Glomerular endothelial cell (primary cell): Measurements from ENCODE around the gene MDP1. TPM values are rescaled to one million over a fixed set of nuclear protein-coding genes. Genes with fewer than 3 reads are reported as not detected.
"Not testable (repeated sequence)": the region's sequence is repeated elsewhere in the genome, so short reads cannot be mapped to it uniquely, and the experiment has no call there.

ENCODE experiments used
- DNase-seq: peaks from one replicate; pipeline ENCODE4 v3.0.0-alpha.2; 2011; ENCODE audit warnings: low read depth, low spot score; ENCODE audit errors: extremely low read depth
- total RNA-seq: library from RNA; depleted of rRNA; stranded (reverse); fragments of >200 nt; gene quantifications from 2 replicates; pipeline ENCODE4 v1.2.3, GENCODE V29; 2015

The MDP1 gene
- total RNA-seq, 1 donor from 2014 or later, result 10.2 TPM

GRCh38 chr14:24251880-24252288, 36.0 kb upstream of the MDP1 start:
- no peak for DNase-seq

GRCh38 chr14:24250354-24250753, 34.5 kb upstream of the MDP1 start:
- DNase-seq, result no peak

GRCh38 chr14:24249230-24250021, 33.6 kb upstream of the MDP1 start:
- no peak for DNase-seq

DNA sequence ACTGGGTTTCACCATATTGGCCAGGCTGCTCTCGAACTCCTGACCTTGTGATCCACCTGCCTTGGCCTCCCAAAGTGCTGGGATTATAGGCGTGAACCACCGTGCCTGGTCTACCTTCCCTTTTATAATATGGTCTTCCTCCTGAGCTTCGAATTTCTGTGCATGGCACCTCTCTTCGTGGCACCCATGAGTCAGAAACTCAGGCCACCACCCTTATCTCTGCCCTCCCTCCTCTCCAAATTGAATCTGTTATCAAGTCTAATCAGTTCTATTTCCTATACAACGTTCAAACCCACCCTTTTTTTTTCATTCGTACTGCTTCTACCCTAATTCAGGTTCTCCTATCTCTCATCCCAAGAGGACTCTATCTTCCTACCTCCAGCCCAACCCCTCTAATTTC, 31.6 kb upstream of the MDP1 start:
- DNase-seq, result no peak

DNA sequence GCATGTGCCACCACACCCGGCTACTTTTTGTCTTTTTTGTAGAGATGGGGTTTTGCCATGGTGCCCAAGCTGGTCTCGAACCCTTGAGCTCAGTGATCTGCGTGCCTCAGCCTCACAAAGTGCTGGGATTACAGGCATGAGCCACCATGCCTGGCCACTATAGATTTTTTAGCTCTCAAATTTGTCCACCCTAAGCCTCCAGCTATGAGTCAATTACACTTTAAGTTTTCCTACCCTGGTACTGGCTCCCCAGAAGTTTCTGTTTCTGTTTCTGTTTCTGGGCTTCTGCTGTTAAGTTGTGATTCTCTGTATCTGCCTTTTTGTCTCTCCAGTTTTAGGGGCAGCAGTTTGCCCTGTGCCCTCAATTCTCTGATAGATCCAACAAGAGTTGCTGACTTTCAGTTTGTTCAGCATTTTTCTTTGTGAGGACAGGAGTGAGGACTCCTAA, 30.9 kb upstream of the MDP1 start:
- DNase-seq, result no peak

DNA sequence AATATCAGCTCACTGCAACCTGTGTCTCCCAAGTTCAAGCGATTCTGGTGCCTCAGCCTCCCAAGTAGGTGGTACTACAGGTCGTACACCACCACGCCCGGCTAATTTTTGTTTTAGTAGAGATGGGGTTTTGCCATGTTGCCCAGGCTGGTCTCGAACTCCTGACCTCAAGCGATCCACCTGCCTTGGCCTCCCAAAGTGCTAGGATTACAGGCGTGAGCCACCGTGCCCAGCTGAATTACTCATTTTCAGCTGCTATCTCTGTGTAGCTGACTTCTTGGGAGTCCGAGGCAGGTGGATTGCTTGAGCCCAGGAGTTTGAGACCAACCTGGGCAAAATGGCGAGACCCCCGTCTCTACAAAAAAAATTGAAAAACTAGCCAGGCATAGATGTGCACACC, 29.5 kb upstream of the MDP1 start:
- DNase-seq, result not testable (repeated sequence)

GRCh38 chr14:24243336-24243836, 27.5 kb upstream of the MDP1 start:
- no peak for DNase-seq

- DNase-seq, result no peak
These were observed 26.1 kb upstream of the MDP1 start for GRCh38 chr14:24241829-24242443.

- DNase-seq, result no peak
These were observed 24.4 kb upstream of the MDP1 start for GRCh38 chr14:24240110-24240918.

- no peak for DNase-seq
These were observed 22.7 kb upstream of the MDP1 start for GRCh38 chr14:24238527-24239037.

DNA sequence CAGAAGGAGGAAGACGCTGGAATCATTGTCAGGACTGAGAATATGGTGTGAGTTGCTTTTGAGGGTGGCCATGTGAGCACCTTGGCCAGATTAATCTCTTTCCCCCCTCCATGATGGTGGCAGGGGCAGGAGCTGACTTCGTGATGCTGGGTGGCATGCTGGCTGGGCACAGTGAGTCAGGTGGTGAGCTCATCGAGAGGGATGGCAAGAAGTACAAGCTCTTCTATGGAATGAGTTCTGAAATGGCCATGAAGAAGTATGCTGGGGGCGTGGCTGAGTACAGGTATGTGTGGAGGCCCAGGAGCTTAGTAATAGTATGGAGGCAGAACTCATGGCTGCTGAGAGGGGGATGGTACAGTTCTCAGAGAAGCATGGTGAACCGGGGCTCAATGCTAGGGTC, 22.3 kb upstream of the MDP1 start:
- DNase-seq, result no peak

GRCh38 chr14:24237463-24237955, 21.6 kb upstream of the MDP1 start:
- no peak for DNase-seq

DNA sequence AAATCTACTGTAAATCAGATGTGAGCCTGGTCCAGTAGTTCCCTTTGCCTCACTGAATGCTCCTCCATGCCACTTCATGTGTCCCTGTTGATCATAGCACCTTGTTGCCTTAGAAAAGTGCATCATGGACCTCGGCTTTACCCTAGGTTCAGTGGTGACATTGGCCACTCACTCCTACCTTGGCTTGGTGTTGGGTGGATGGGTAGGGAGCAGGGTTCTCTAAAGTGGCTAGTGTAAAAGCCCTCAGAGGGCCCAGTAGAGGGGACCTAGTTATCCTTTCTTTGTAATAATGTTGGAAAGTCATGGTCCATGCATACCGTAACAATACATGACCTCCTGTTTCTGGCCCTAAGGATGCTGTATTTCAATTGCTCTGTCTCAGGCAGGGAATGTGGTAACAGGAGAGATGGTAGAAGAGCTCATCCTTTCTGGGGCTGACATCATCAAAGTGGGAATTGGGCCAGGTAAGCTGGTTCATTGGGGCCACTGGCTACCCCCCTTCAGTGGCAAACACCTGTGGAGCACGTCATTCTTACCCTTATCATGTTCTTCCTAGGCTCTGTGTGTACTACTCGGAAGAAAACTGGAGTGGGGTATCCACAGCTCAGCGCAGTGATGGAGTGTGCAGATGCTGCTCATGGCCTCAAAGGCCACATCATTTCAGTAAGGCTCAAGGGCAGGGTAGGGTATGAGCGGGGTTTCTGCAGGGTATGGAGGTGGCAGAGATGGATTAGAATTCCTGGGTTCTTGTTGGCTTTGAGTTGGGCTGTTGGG, 21.0 kb upstream of the MDP1 start:
- DNase-seq, result no peak

DNA sequence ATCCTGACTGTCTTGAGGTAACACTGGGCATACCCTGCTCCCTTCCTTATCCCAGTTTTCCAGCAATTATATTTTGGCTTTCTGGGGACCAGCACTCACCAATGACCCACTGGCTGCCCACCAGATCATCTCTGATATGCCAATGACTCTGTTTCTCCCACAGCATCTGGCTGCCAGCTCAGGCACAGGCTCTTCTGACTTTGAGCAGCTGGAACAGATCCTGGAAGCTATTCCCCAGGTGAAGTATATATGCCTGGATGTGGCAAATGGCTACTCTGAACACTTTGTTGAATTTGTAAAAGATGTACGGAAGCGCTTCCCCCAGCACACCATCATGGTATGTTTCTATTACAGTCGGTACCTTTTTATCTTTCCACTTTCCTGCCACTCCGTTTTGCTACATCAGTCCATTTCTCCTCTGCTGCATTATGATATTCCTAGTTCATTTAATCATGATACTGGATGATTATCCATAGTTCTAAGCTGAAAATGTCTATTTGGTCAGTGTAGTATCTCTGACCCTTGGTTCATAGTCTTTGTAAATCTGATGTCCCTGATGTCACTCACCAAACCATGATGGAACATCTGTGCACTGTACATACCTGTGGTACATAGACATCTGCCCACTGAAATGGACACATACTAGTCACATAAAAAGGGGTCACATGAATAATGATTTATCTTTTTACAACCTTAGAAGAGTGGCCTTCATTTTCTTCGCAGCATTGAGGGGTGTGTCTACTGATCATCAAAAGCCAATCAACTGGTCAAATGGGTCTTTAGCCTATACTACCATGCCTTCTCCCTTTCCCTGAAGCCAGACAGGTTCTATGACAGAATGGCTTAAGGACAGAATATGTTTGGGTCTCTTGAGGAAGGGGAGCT, 20.2 kb upstream of the MDP1 start:
- DNase-seq, result no peak

- no peak for DNase-seq
These were observed 18.5 kb upstream of the MDP1 start for GRCh38 chr14:24234095-24235005.

DNA sequence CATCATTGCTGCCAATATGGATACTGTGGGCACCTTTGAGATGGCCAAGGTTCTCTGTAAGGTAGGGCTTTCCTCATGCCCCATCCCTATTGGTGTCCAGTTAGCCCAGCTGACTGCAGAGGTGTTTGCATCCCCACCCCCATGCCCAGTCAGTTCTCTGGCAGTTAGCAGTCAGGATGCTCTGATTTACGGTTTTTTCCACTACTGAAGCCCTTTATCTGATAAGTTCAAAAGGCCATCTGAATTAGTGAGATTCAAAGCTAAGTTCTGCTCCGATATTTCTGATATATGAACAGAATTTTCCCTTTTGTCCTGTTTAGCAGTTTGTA, 17.6 kb upstream of the MDP1 start:
- DNase-seq, result no peak

DNA sequence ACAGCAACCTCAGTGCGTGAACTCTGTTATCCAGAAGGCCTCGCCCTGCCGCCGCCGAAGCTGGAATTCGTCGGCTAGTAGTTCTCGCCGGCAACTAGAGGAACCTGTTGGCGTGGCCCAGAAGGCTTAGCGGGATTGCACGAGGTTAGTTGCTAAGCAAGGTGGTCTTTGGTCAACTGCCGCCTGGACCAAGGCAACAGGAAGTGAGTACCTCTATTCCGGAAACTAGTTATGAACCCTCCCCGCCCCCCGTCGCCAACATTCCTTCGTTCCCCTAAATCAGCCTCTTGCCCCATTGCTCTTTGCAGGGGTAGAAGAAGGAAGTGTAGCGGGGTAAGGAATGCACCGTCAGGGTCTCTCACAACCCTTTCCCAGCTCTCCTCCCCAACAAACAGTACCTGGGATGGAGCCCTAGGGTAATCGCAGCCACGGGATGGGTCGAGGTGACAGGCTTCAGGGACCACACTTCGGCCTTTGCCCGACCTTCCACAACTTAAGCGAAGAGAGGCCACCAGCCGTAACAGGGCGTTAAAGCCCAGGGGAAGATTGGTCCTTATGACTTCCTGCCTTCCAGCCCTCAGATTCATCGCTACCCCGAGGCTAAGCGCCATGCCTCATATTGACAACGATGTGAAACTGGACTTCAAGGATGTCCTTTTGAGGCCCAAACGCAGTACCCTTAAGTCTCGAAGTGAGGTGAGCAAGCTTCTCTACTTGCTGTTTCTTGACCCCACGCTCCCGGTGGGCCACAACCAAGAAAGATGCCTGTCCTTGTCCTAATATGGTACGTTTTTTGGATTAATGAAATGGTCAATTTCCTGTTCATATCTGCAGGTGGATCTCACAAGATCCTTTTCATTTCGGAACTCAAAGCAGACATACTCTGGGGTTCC, 17.0 kb upstream of the MDP1 start, which contains the start of gene GMPR2:
TSS of gene GMPR2 (plus strand) at position 285 of the 893 bp plus-strand sequence. CDS start at position 610, 325 bp downstream.
- DNase-seq, result no peak
